Measurements from ENCODE around the gene TMBIM4.

TMBIM4 gene

DNA sequence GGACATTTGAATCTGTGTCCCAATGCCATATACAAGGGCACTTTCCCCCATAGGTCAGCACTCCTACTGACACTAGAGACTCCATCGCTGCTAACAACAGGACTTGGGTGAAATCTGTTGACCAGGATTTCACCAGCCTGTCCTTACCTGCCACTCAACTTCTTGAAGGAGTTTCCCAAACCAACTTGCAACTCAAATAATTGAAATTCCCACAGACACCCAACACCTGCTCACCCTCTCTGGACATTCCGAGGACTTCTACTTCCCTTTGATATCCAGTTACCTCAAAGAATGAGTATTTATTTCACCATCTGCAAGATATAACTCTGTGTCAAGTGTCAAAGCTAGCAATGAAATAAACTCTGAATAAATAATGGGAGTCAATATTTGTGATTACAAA, 83.8 kb downstream of the TMBIM4 start:
- DNase-seq: no peak

Data from CD4-positive, alpha-beta T cell treated with Interleukin-17A for 1 hour (primary cell).